H1 (cell line): Measurements from ENCODE around the gene CCDC86. TPM values are rescaled to one million over a fixed set of nuclear protein-coding genes. Genes with fewer than 3 reads are reported as not detected.

Experiments used
- ASH2L ChIP-seq: fragments of 200-600, 300-600 bp; sonication (generic); IDR thresholded peaks from one replicate; pipeline ENCODE4 v1.7.1; 2017; ENCODE audit warnings: low read length
- BCL11A ChIP-seq, 2 experiments: IDR thresholded peaks; one replicate each; pipeline ENCODE4 v1.6.1; 2011; ENCODE audit warnings: low read depth in 2 of 2, low read length in 2 of 2, mild to moderate bottlenecking in 2 of 2
- CBX5 ChIP-seq: fragments of 300-800, 300-1000 bp; sonication (generic); IDR thresholded peaks from 2 replicates; pipeline ENCODE4 v1.7.1; 2016; ENCODE audit warnings: antibody characterized with exemption, low read length, low read depth
- EP300 ChIP-seq, 2 experiments: IDR thresholded peaks; 1 replicate in 1 of 2; 2 replicates in 1 of 2; pipeline ENCODE4 v1.6.1; 2011 to 2012; ENCODE audit warnings: low read depth in 2 of 2, low read length in 2 of 2, mild to moderate bottlenecking in 2 of 2, borderline replicate concordance in 1 of 2, inconsistent platforms in 1 of 2, moderate library complexity in 1 of 2
- EZH2 ChIP-seq: fragments of 200-600 bp; sonication (generic); IDR thresholded peaks from 2 replicates; pipeline ENCODE4 v1.7.1; 2012; ENCODE audit warnings: low read depth, mild to moderate bottlenecking, moderate library complexity, low read length, inconsistent platforms; ENCODE audit not compliant: severe bottlenecking
- HDAC6 ChIP-seq: IDR thresholded peaks from one replicate; pipeline ENCODE4 v1.7.1; 2012; ENCODE audit warnings: low read depth, mild to moderate bottlenecking, inconsistent platforms, low read length, moderate library complexity
- RNF2 ChIP-seq: fragments of 200-900, 300-1000 bp; sonication (generic); IDR thresholded peaks from 2 replicates; pipeline ENCODE4 v1.7.1; 2016; ENCODE audit warnings: borderline replicate concordance, low read depth, mild to moderate bottlenecking, antibody characterized with exemption, low read length; ENCODE audit not compliant: poor library complexity, severe bottlenecking; ENCODE audit errors: missing control alignments
- SAP30 ChIP-seq: fragments of 300-600 bp; sonication (generic); IDR thresholded peaks from 2 replicates; pipeline ENCODE4 v1.7.1; 2012; ENCODE audit warnings: low read length, moderate library complexity, mild to moderate bottlenecking, inconsistent platforms; ENCODE audit not compliant: insufficient read depth, insufficient replicate concordance
- SP1 ChIP-seq: IDR thresholded peaks from 2 replicates; pipeline ENCODE4 v1.6.1; 2011; ENCODE audit warnings: low read depth, low read length
- TEAD4 ChIP-seq: IDR thresholded peaks from 2 replicates; pipeline ENCODE4 v1.6.1; 2012; ENCODE audit warnings: low read depth, low read length, inconsistent platforms, mixed read lengths
- polyA plus RNA-seq, 7 experiments: library from polyadenylated mRNA; depleted of rRNA in 3 of 7; stranded (reverse) in 5 of 7; unstranded in 2 of 7; fragments of >200 nt in 5 of 7; fragments of 200-250 nt in 2 of 7; gene quantifications; 1 replicate in 5 of 7; 2 replicates in 1 of 7; 4 replicates in 1 of 7; pipeline versions ENCODE4 v1.2.1 to v1.2.3, GENCODE V29; 2011 to 2013; ENCODE audit warnings: missing spikeins in 2 of 7, mixed read lengths in 2 of 7
- total RNA-seq: library from RNA; stranded (reverse); fragmentation: NEBNext Ultra II Directional; extraction: Animal tissue kit (Norgen Biotek cat#: 25700); gene quantifications from 2 replicates; pipeline ENCODE4 v1.2.1, GENCODE V29; 2021
- TF ChIP-seq, protein P1 (sequence below): fragments of 300-600 bp; sonication (generic); IDR thresholded peaks from 2 replicates; pipeline ENCODE4 v1.7.1; 2012; ENCODE audit warnings: low read length, moderate library complexity, mild to moderate bottlenecking, inconsistent platforms; ENCODE audit not compliant: insufficient replicate concordance

Gene CCDC86
- total and polyA plus RNA-seq, 2 of the 8 experiments (the other 6 are each of a cell fraction or from before 2014, with no cell fraction given) = 37.7 to 76.4 TPM

DNA sequence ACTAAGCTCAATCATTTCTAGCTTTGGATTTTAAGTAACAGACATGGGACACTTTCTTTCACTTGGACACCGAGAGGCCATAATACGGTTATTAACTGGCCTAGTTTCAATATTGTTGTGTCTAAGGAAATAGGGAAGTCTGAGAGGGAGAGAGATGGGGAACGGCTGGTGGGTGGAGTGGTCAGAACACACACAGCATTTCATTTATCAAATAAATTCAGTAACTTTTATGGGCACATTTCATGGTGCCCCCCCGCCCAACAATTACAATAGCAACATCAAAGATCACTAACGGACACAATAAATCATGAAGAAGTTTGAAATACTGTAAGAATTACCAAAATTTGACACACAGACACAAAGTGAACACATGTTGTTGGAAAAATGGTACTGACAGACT, 53.8 kb downstream of the CCDC86 start (continued):
- TF ChIP-seq, protein P1, sequence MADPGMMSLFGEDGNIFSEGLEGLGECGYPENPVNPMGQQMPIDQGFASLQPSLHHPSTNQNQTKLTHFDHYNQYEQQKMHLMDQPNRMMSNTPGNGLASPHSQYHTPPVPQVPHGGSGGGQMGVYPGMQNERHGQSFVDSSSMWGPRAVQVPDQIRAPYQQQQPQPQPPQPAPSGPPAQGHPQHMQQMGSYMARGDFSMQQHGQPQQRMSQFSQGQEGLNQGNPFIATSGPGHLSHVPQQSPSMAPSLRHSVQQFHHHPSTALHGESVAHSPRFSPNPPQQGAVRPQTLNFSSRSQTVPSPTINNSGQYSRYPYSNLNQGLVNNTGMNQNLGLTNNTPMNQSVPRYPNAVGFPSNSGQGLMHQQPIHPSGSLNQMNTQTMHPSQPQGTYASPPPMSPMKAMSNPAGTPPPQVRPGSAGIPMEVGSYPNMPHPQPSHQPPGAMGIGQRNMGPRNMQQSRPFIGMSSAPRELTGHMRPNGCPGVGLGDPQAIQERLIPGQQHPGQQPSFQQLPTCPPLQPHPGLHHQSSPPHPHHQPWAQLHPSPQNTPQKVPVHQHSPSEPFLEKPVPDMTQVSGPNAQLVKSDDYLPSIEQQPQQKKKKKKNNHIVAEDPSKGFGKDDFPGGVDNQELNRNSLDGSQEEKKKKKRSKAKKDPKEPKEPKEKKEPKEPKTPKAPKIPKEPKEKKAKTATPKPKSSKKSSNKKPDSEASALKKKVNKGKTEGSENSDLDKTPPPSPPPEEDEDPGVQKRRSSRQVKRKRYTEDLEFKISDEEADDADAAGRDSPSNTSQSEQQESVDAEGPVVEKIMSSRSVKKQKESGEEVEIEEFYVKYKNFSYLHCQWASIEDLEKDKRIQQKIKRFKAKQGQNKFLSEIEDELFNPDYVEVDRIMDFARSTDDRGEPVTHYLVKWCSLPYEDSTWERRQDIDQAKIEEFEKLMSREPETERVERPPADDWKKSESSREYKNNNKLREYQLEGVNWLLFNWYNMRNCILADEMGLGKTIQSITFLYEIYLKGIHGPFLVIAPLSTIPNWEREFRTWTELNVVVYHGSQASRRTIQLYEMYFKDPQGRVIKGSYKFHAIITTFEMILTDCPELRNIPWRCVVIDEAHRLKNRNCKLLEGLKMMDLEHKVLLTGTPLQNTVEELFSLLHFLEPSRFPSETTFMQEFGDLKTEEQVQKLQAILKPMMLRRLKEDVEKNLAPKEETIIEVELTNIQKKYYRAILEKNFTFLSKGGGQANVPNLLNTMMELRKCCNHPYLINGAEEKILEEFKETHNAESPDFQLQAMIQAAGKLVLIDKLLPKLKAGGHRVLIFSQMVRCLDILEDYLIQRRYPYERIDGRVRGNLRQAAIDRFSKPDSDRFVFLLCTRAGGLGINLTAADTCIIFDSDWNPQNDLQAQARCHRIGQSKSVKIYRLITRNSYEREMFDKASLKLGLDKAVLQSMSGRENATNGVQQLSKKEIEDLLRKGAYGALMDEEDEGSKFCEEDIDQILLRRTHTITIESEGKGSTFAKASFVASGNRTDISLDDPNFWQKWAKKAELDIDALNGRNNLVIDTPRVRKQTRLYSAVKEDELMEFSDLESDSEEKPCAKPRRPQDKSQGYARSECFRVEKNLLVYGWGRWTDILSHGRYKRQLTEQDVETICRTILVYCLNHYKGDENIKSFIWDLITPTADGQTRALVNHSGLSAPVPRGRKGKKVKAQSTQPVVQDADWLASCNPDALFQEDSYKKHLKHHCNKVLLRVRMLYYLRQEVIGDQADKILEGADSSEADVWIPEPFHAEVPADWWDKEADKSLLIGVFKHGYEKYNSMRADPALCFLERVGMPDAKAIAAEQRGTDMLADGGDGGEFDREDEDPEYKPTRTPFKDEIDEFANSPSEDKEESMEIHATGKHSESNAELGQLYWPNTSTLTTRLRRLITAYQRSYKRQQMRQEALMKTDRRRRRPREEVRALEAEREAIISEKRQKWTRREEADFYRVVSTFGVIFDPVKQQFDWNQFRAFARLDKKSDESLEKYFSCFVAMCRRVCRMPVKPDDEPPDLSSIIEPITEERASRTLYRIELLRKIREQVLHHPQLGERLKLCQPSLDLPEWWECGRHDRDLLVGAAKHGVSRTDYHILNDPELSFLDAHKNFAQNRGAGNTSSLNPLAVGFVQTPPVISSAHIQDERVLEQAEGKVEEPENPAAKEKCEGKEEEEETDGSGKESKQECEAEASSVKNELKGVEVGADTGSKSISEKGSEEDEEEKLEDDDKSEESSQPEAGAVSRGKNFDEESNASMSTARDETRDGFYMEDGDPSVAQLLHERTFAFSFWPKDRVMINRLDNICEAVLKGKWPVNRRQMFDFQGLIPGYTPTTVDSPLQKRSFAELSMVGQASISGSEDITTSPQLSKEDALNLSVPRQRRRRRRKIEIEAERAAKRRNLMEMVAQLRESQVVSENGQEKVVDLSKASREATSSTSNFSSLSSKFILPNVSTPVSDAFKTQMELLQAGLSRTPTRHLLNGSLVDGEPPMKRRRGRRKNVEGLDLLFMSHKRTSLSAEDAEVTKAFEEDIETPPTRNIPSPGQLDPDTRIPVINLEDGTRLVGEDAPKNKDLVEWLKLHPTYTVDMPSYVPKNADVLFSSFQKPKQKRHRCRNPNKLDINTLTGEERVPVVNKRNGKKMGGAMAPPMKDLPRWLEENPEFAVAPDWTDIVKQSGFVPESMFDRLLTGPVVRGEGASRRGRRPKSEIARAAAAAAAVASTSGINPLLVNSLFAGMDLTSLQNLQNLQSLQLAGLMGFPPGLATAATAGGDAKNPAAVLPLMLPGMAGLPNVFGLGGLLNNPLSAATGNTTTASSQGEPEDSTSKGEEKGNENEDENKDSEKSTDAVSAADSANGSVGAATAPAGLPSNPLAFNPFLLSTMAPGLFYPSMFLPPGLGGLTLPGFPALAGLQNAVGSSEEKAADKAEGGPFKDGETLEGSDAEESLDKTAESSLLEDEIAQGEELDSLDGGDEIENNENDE = no peak
- TF ChIP-seq RNF2 (no peak), EP300 (IDR thresholded peaks at IDR 0.05; ENCODE audit: borderline replicate concordance in 1 of 2, low read depth in 2 of 2, low read length in 2 of 2) (no peak), HDAC6 (no peak), CBX5 (no peak), ASH2L (no peak), EZH2 (no peak), SP1 (no peak), BCL11A (IDR thresholded peaks at IDR 0.05; ENCODE audit: low read depth in 2 of 2, low read length in 2 of 2) (no peak), TEAD4 (no peak), SAP30 (no peak)
